Fibroblast of mammary gland (primary cell): ENCODE measurements around the gene OR3A1.
"Not testable (repeated sequence)": the region's sequence is repeated elsewhere in the genome, so short reads cannot be mapped to it uniquely, and the experiment has no call there.

Source experiments
- DNase-seq: peaks from one replicate; pipeline ENCODE4 v3.0.0-alpha.2; 2010; ENCODE audit warnings: low read depth
- H3K4me3 ChIP-seq: 2 replicates; pipeline ENCODE4 v1.5.1; 2011; ENCODE audit warnings: low read depth, mild to moderate bottlenecking, low read length, moderate library complexity; ENCODE audit not compliant: control insufficient read depth
- CTCF ChIP-seq: conservative IDR thresholded peaks from 2 replicates; pipeline ENCODE4 v1.5.1; 2011; ENCODE audit warnings: low read depth, low read length, inconsistent platforms; ENCODE audit not compliant: control insufficient read depth, insufficient read depth

Gene OR3A1

GRCh38 chr17:3298260-3298659, at the start of gene OR3A1:
Gene OR3A1 (minus strand): TSS chr17:3298360. CDS start chr17:3292582, 5,778 bp downstream.
- no peak within 1 kb of the TSS for H3K4me3 ChIP-seq
- TF ChIP-seq CTCF, result no peak
- no peak for DNase-seq

GRCh38 chr17:3342782-3343181, 44.6 kb upstream of the OR3A1 start:
- not testable (repeated sequence) for H3K4me3 ChIP-seq, DNase-seq

GRCh38 chr17:3335876-3336275, 37.7 kb upstream of the OR3A1 start:
- H3K4me3 ChIP-seq, result no peak overlapping the region
- no peak for TF ChIP-seq CTCF
- DNase-seq, result no peak

- no peak for TF ChIP-seq CTCF
- no peak overlapping the region for H3K4me3 ChIP-seq
- DNase-seq, result no peak
Measured at GRCh38 chr17:3318336-3318735, 20.2 kb upstream of the OR3A1 start.

- H3K4me3 ChIP-seq, result no peak overlapping the region
- DNase-seq, result no peak
- no peak for TF ChIP-seq CTCF
Measured at GRCh38 chr17:3316836-3317235, 18.7 kb upstream of the OR3A1 start.

- no peak for DNase-seq
Measured at GRCh38 chr17:3308603-3309002, 10.4 kb upstream of the OR3A1 start.

GRCh38 chr17:3295632-3296031, 2.5 kb downstream of the OR3A1 start:
- no peak for TF ChIP-seq CTCF
- H3K4me3 ChIP-seq, result no peak overlapping the region
- DNase-seq, result no peak

More at GRCh38 chr17:3308603-3309002, 10.4 kb upstream of the OR3A1 start:
- no peak for TF ChIP-seq CTCF
- H3K4me3 ChIP-seq, result no peak overlapping the region

GRCh38 chr17:3293548-3293947, 4.6 kb downstream of the OR3A1 start:
- DNase-seq, H3K4me3 ChIP-seq: not testable (repeated sequence)
